HL-60/S4 treated with phorbol 12-myristate 13-acetate at 8.2 ng/mL for 4 days and 3 days (cell line): Measurements from ENCODE around the gene CTBP1.

ENCODE experiments used
- in situ Hi-C: fragments of 300-500 bp; cut with MboI; formaldehyde crosslinking; loops from 2 replicates; pipeline ENCODE4 v1.15.0; 2022; ENCODE audit warnings: low sequenced_read_pairs

The CTBP1 gene

DNA sequence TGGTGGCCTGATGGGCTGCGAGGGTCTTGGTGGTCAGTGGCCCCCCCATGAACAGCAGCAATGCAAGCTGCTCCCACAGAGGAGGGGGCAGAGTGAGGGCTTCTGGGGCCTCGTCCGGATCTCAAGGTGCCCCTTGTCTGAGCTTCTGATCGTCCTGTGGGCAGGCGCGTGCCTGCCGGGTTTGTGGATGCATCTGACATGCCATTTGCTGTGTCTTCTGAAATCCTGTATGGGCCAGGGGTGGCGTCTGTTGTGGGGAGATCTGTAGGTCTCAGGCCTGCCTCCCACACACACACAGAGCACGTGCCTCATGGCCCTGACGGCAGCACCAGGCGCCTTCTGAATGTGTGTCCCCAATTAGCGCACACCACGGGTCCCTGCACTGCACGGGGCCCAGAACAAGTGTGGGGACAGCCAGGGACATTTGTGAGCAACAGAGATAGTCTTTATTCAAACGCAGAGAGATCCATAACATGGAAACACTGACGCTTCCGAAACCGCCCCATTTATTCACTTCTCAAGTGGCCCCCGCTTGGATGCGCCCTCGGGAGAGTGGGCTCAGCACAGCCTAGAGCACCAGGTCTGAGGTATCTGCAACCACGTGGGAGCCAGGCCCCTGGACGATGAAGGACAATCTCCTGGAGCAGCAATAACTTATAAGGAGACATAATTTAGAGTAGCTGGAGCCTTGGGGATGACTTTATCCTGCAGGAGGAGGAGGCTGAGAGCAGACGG, 82.3 kb downstream of the CTBP1 start:
- in situ Hi-C loops = no loop called here

DNA sequence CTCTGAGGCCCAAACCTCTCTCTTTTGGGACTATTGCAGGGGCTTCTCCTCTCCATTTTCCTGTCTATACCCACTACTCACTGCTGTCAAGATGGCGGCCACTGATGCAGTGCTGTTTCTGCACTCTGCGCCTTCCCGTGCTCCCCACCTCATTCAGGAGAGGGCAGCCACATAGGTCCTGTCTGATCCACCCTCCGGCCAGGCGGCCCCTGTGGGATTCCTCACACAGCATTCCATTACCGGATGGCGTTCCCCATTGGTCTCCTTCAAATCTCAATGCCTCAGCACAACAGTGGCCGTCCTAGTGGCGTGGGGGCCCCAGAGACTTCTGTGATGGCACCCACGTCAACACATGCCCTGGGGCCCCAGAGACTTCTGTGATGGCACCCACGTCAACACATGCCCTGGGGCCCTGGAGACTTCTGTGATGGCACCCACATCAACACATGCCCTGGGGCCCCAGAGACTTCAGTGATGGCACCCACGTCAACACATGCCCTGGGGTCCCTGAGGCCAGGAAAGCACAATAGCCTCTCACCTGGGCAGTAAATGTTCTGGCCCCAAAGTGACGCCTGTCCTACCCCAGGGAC, 83.9 kb downstream of the CTBP1 start:
- in situ Hi-C loops = no loop called here

DNA sequence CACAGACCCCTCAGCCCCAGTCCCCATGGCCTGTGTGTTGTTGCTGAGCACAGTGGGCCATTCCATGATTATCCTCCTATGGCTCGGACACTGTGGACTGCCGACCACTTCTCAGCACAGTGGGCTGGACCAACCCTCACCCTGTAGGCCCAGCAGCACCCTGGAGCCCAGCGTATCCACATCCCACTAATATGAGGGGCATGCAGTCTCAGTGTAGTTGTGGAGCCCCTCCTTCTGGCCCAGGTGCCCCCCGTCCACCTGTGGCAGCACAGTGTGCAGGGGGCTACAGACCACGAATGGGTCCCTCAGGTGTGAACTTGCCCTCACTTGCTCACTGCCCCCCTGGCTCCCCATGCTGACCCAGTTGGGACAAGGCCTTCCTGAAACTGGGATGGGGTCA, 84.5 kb downstream of the CTBP1 start:
- in situ Hi-C loops = no loop called here

DNA sequence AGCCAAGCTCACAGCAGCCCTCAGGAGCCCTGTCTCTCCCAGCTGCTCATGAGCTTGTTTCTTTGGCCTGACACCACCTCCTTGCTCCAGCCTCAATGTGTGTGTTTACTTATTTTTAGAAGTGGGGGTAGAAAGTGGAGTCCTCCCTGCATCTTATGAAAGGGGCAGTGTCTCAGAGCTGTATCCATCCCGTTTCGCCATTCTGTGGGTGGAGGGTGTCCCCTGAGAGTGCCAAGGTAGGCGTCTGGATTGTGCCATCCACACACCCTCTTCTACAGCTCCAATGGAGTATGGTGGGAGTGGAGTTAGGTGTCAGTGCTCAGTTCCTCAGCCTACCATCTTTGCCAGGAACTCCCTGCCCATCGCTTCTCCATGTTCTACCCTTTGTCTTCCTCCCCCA, 84.9 kb downstream of the CTBP1 start:
- in situ Hi-C loops = no loop called here
